ENCODE data around the gene NOTO.
A peak's percentile ranks its signal among the peaks of the same experiment; 100 is the strongest.

NOTO gene

GRCh38 chr2:73252238-73253027, 50.1 kb downstream of the NOTO start:
- no peak overlapping the region for H3K27ac ChIP-seq (ENCODE audit: low read depth, low read length)
- no peak overlapping the region for H3K9ac ChIP-seq (ENCODE audit: low read depth, low read length)
- no peak overlapping the region for H3K4me3 ChIP-seq (ENCODE audit: low read depth, low read length)
- peaks cover 71% of the 10 kb centered on the region for H3K36me3 ChIP-seq (ENCODE audit: control insufficient read depth, insufficient read depth, low read length)
- H3K9me3 ChIP-seq (ENCODE audit: control insufficient read depth, insufficient read depth, low read length): no peaks in the 10 kb centered on the region
- peaks cover 9% of the 10 kb centered on the region; the same call in 1 of the 2 replicates for H3K4me1 ChIP-seq (ENCODE audit: control insufficient read depth, insufficient read depth, low read length)
- no peaks in the 10 kb centered on the region for H3K27me3 ChIP-seq (ENCODE audit: control insufficient read depth, insufficient read depth, low read length)

DNA sequence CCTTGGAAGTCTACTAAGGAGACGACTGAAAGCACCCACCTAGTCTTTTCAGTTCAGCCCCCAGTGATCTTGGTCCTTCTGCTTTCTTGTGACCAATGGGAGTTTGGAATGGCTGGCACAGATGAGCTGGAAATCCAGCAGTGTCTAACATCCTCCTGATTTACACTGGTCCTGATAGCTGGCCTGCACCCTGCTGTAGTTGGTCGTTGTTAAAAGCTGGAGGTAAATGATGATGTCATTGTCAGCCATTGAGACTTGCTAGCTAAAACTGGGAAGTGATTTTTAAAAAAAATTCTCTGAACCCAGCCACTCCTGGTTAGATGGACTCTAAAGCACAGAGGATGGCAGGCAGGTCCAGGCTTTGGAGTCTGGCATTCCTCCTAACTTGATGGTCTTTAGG, 51.0 kb downstream of the NOTO start:
- H3K4me3 ChIP-seq (ENCODE audit: low read depth, low read length): no peak overlapping the region
- H3K9ac ChIP-seq (ENCODE audit: low read depth, low read length): no peak overlapping the region
- no peaks in the 10 kb centered on the region for H3K27me3 ChIP-seq (ENCODE audit: control insufficient read depth, insufficient read depth, low read length)
- H3K9me3 ChIP-seq (ENCODE audit: control insufficient read depth, insufficient read depth, low read length): no peaks in the 10 kb centered on the region
- peaks cover 9% of the 10 kb centered on the region; the same call in 1 of the 2 replicates for H3K4me1 ChIP-seq (ENCODE audit: control insufficient read depth, insufficient read depth, low read length)
- peaks cover 62% of the 10 kb centered on the region for H3K36me3 ChIP-seq (ENCODE audit: control insufficient read depth, insufficient read depth, low read length)
- H3K27ac ChIP-seq (ENCODE audit: low read depth, low read length): no peak overlapping the region

GRCh38 chr2:73253901-73254300, 51.5 kb downstream of the NOTO start:
- Histone ChIP-seq H3K4me1 (ENCODE audit: control insufficient read depth, insufficient read depth, low read length) (peaks cover 9% of the 10 kb centered on the region; the same call in 1 of the 2 replicates), H3K36me3 (ENCODE audit: control insufficient read depth, insufficient read depth, low read length) (peaks cover 62% of the 10 kb centered on the region), H3K9ac (ENCODE audit: low read depth, low read length) (no peak overlapping the region), H3K27me3 (ENCODE audit: control insufficient read depth, insufficient read depth, low read length) (no peaks in the 10 kb centered on the region), H3K27ac (ENCODE audit: low read depth, low read length) (no peak overlapping the region), H3K4me3 (ENCODE audit: low read depth, low read length) (no peak overlapping the region), H3K9me3 (ENCODE audit: control insufficient read depth, insufficient read depth, low read length) (no peaks in the 10 kb centered on the region)

DNA sequence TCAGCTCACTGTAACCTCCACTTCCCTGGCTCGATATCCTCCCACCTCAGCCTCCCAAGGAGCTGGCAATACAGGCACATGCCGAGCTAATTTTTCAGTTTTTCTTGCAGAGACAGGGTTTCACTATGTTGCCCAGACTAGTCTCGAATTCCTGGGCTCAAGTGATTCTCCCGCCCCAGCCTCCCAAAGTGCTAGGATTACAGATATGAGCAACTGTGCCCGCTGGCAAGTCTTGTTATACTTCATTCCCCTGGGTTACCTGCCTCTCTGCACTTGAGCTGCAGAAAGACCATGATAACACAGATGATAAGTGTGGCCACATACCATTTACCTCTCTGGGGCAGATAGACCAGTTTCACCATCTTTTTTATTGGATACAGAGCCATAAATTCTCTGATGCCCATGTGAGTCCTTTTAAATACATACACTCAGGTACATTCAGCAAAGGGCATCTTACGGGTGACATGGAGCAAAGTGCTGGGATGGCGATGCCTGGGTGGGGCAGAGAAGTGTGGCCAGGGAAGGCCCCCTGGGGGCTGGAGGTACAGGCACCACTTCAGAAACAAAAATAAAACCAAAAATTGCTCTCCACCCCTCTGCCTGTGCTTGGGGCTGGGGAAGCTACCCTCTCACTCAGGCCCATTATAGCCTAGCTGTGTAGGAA, 52.1 kb downstream of the NOTO start:
- peaks cover 62% of the 10 kb centered on the region for H3K36me3 ChIP-seq (ENCODE audit: control insufficient read depth, insufficient read depth, low read length)
- H3K27me3 ChIP-seq (ENCODE audit: control insufficient read depth, insufficient read depth, low read length): no peaks in the 10 kb centered on the region
- H3K4me3 ChIP-seq (ENCODE audit: low read depth, low read length): no peak overlapping the region
- H3K27ac ChIP-seq (ENCODE audit: low read depth, low read length): no peak overlapping the region
- H3K4me1 ChIP-seq (ENCODE audit: control insufficient read depth, insufficient read depth, low read length): peaks cover 9% of the 10 kb centered on the region; the same call in 1 of the 2 replicates
- no peaks in the 10 kb centered on the region for H3K9me3 ChIP-seq (ENCODE audit: control insufficient read depth, insufficient read depth, low read length)
- H3K9ac ChIP-seq (ENCODE audit: low read depth, low read length): no peak overlapping the region

DNA sequence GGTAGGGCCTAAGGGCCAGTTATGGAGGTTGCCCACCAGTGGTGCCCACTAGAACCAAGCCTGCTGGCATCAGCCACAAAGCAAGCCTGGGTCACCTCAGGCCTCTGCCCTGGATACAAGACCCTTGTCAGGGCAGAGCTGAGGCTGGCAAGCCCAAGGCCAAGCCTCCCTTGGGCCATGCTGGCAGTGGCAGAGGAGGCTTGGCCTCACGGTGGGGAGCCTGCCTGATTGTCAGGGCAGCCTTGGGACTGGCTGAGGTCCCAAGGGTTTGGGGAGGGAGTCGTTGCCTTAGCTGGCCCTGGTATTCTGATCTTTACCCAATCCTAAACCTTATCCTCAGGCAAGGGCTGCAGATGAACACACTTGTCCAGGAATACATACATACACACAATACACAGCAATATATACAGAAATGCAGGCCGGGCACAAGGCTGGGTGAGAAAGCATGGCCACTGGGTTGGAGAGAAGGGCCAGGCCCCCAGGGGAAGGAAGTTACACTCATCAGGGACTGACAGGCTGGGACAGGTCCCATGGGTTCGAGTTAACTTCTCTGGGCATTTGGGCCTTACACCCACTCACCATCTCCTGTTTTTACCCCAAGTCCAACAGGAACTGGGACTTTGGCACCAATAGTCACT, 52.8 kb downstream of the NOTO start:
- Histone ChIP-seq H3K9me3 (ENCODE audit: control insufficient read depth, insufficient read depth, low read length) (no peaks in the 10 kb centered on the region), H3K27me3 (ENCODE audit: control insufficient read depth, insufficient read depth, low read length) (no peaks in the 10 kb centered on the region), H3K27ac (ENCODE audit: low read depth, low read length) (peak overlapping the region; percentile 16), H3K36me3 (ENCODE audit: control insufficient read depth, insufficient read depth, low read length) (peaks cover 60% of the 10 kb centered on the region), H3K4me1 (ENCODE audit: control insufficient read depth, insufficient read depth, low read length) (peaks cover 9% of the 10 kb centered on the region; the same call in 1 of the 2 replicates), H3K9ac (ENCODE audit: low read depth, low read length) (no peak overlapping the region), H3K4me3 (ENCODE audit: low read depth, low read length) (no peak overlapping the region)

DNA sequence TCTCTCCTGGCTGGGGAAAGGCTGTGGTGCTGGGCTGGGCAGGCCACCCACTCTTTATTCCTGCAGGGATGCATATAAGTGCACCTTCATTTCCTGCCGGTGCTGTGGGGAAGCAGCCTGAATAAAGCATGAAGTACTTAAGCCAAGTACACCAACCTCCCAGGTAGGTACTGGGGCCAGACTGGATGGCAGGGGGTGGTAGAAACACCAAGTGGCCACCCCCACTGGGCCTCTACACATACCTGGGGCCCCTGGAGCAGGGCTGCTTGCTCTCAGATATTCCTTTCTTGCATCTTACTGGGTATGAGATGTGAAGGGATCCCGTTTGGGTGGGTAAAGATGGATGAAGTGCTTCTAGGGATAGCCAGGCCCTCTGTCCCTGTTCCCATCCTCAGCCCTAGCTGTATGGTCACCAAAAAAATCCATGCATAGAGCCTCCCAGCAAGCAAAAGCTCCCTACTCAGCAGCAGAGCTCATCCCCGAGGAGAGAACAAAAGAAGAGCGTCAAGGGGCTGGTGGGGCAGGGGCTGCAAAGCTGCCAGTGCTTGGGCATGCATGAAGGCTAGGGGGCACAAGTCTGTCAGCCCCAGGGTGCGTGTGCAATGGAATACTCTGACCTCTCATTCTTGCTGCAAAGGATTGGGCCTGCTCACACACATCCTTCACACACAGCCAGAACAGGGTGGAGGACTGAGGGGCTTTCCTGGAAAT, 53.7 kb downstream of the NOTO start:
- Histone ChIP-seq H3K36me3 (ENCODE audit: control insufficient read depth, insufficient read depth, low read length) (peaks cover 51% of the 10 kb centered on the region), H3K4me1 (ENCODE audit: control insufficient read depth, insufficient read depth, low read length) (peaks cover 13% of the 10 kb centered on the region; the same call in 1 of the 2 replicates), H3K27me3 (ENCODE audit: control insufficient read depth, insufficient read depth, low read length) (no peaks in the 10 kb centered on the region), H3K9me3 (ENCODE audit: control insufficient read depth, insufficient read depth, low read length) (no peaks in the 10 kb centered on the region), H3K9ac (ENCODE audit: low read depth, low read length) (no peak overlapping the region), H3K4me3 (ENCODE audit: low read depth, low read length) (no peak overlapping the region), H3K27ac (ENCODE audit: low read depth, low read length) (peak overlapping the region; percentile 16)

- Histone ChIP-seq H3K27me3 (ENCODE audit: control insufficient read depth, insufficient read depth, low read length) (no peaks in the 10 kb centered on the region), H3K9ac (ENCODE audit: low read depth, low read length) (no peak overlapping the region), H3K9me3 (ENCODE audit: control insufficient read depth, insufficient read depth, low read length) (no peaks in the 10 kb centered on the region), H3K36me3 (ENCODE audit: control insufficient read depth, insufficient read depth, low read length) (peaks cover 46% of the 10 kb centered on the region), H3K4me3 (ENCODE audit: low read depth, low read length) (no peak overlapping the region), H3K27ac (ENCODE audit: low read depth, low read length) (no peak overlapping the region), H3K4me1 (ENCODE audit: control insufficient read depth, insufficient read depth, low read length) (peaks cover 13% of the 10 kb centered on the region; the same call in 1 of the 2 replicates)
Observed at GRCh38 chr2:73256618-73256922, 54.2 kb downstream of the NOTO start.

GRCh38 chr2:73257021-73257420, 54.6 kb downstream of the NOTO start:
- no peaks in the 10 kb centered on the region for H3K27me3 ChIP-seq (ENCODE audit: control insufficient read depth, insufficient read depth, low read length)
- peaks cover 43% of the 10 kb centered on the region for H3K36me3 ChIP-seq (ENCODE audit: control insufficient read depth, insufficient read depth, low read length)
- H3K4me3 ChIP-seq (ENCODE audit: low read depth, low read length): no peak overlapping the region
- peaks cover 13% of the 10 kb centered on the region; the same call in 1 of the 2 replicates for H3K4me1 ChIP-seq (ENCODE audit: control insufficient read depth, insufficient read depth, low read length)
- H3K9ac ChIP-seq (ENCODE audit: low read depth, low read length): no peak overlapping the region
- H3K9me3 ChIP-seq (ENCODE audit: control insufficient read depth, insufficient read depth, low read length): no peaks in the 10 kb centered on the region
- H3K27ac ChIP-seq (ENCODE audit: low read depth, low read length): no peak overlapping the region

GRCh38 chr2:73257425-73258125, 55.2 kb downstream of the NOTO start:
- Histone ChIP-seq H3K9me3 (ENCODE audit: control insufficient read depth, insufficient read depth, low read length) (no peaks in the 10 kb centered on the region), H3K27me3 (ENCODE audit: control insufficient read depth, insufficient read depth, low read length) (no peaks in the 10 kb centered on the region), H3K9ac (ENCODE audit: low read depth, low read length) (no peak overlapping the region), H3K4me3 (ENCODE audit: low read depth, low read length) (no peak overlapping the region), H3K36me3 (ENCODE audit: control insufficient read depth, insufficient read depth, low read length) (peaks cover 43% of the 10 kb centered on the region), H3K27ac (ENCODE audit: low read depth, low read length) (no peak overlapping the region), H3K4me1 (ENCODE audit: control insufficient read depth, insufficient read depth, low read length) (peaks cover 13% of the 10 kb centered on the region; the same call in 1 of the 2 replicates)

- peaks cover 13% of the 10 kb centered on the region; the same call in 1 of the 2 replicates for H3K4me1 ChIP-seq (ENCODE audit: control insufficient read depth, insufficient read depth, low read length)
- H3K27me3 ChIP-seq (ENCODE audit: control insufficient read depth, insufficient read depth, low read length): no peaks in the 10 kb centered on the region
- no peak overlapping the region for H3K9ac ChIP-seq (ENCODE audit: low read depth, low read length)
- no peak overlapping the region for H3K27ac ChIP-seq (ENCODE audit: low read depth, low read length)
- no peaks in the 10 kb centered on the region for H3K9me3 ChIP-seq (ENCODE audit: control insufficient read depth, insufficient read depth, low read length)
- no peak overlapping the region for H3K4me3 ChIP-seq (ENCODE audit: low read depth, low read length)
- H3K36me3 ChIP-seq (ENCODE audit: control insufficient read depth, insufficient read depth, low read length): peaks cover 40% of the 10 kb centered on the region
Observed at GRCh38 chr2:73258186-73258912, 56.0 kb downstream of the NOTO start.

Data from HUES48 (cell line).